GM21737 (cell line): ENCODE data around the gene RDH8.

ENCODE experiments used
- ATAC-seq: cut with Tn5 transposase; IDR thresholded peaks from one replicate; pipeline ENCODE4 v1.9.1; 2021; ENCODE audit warnings: mild to moderate bottlenecking, moderate library complexity; ENCODE audit not compliant: unreplicated experiment

The RDH8 gene

GRCh38 chr19:10036601-10037071, 23.4 kb downstream of the RDH8 start:
- ATAC-seq, result no peak

- ATAC-seq, result no peak
Measured at GRCh38 chr19:10037367-10037766, 24.1 kb downstream of the RDH8 start.

DNA sequence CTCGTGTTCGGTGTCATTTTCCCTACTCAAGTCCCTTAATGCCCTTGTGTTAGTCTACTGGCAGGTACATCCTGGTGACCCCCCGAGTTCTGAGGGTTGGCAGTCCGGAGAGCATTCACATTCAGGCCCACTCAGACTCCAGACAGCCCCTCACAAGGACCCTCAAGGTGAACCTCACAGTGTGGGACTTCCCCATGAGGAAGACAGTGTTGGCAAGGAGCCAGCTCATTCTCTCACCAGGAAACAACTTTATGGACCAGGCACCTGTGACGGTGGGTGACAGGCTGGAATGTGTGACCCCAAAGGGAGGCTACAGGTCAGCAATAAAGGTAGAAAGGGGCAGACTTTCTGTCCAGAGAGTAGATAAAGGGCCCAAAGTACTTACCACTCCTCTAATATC, 24.5 kb downstream of the RDH8 start:
- no peak for ATAC-seq

DNA sequence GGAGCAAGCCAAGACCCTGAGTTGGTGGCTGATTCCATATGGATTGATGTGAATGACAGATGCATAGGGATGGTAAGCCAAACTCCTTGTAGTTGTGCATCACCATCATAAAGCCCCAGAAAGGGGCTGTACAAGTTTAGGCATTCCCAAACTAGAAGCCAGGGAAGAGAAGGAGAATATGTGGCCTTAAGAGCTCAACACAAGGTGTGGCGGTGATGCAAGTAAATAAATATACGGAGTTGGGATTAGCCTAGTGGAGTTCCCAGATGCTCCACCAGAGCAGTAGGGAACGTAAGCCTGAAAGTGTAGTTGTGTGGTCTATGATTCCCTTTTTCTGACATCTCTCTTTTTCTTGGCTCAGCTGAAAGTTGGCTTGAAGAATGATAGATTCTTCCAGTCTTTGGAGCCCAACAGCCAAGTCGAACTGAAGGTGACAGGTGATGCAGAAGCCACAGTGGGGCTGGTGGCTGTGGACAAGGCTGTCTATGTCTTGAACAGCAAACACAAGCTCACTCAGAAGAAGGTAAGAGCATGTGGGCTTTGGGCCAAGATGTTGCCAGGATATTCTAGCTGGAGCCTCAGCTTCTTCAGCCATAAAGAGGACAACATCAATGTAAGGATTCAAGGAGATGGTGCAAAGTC, 30.1 kb downstream of the RDH8 start:
- ATAC-seq, result no peak

GRCh38 chr19:10044390-10044789, 31.1 kb downstream of the RDH8 start:
- ATAC-seq, result no peak

GRCh38 chr19:10045371-10045770, 32.1 kb downstream of the RDH8 start:
- ATAC-seq, result no peak

- no peak for ATAC-seq
Measured at GRCh38 chr19:10049626-10050025, 36.3 kb downstream of the RDH8 start.

DNA sequence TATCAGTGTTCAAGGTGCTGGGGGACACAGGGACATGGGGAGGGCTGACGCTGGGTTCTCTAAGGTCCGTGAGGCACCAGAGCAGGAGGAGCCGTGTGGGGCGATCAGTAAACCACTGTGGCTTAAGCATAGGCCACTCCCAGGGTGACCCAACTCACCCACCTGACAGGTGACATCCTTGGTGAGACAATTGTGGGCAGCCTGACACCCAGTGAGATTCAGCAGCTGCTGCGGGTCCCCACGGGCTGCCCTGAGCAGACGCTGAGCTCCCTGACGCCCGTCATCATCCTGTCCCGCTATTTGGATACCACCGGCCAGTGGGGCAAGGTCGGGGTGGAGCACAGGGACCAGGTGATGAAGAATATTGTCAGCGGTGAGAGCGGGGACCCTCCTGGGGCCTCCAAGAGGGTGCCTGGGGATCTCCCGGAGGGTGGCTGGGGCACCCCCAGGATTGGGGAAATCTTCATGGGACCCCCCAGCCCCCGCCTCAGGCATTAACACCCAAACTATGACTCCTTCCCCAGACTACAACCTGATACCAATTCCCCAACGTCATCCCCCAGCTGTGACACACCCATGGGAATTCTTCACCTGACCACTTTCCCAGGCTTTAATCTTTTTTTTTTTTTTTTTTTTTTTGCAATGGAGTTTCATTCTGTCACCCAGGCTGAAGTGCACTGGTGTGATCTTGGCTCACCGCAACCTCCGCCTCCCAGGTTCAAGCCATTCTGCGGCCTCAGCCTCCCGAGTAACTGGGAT, 39.5 kb downstream of the RDH8 start:
- no peak for ATAC-seq

- no peak for ATAC-seq
Measured at GRCh38 chr19:10061717-10062310, 48.5 kb downstream of the RDH8 start.

DNA sequence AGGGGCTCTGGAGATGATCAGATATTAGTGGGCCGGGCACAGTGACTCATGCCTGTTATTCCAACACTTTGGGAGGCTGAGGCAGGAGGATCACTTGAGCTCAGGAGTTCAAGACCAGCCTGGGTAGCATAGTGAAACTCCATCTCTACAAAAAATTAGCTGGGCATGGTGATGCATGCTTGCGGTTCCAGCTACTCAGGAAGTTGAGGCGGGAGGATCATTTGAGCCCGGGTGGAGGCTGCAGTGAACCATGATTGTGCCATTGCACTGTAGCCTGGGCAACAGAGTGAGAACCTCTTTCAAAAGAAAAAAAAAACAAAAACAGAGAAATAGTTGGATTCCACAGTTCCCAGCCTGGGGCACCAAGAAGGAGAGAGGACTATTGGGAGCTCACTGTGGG, 54.9 kb downstream of the RDH8 start:
- no peak for ATAC-seq

DNA sequence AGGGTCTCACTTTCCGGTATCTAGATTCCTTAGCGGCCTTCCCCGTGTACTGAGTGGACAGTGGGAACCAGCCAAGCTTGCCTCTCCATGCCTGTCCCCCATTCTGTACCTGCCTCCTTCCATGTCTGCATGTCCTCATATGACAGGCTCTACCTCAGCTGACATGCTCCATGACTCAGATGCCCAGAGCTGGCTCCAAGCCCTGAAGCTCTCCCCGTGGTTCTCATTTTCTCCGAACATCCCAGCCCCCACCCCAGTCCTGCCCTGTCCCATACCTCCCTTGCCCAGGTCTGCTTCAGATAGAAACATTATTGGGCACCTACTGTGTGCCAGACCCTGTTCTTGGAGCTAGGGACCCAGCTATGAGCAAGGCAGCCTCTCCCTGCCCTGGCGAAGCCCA, 55.8 kb downstream of the RDH8 start:
- ATAC-seq, result no peak

- ATAC-seq, result no peak
Measured at GRCh38 chr19:10070730-10071446, 57.6 kb downstream of the RDH8 start.
